ENCODE measurements around the gene HNRNPR.

Gene HNRNPR

GRCh38 chr1:23290836-23291565, 53.1 kb downstream of the HNRNPR start:
- FAIRE-seq: no peak
- no peak for DNase-seq (ENCODE audit: insufficient read length, low spot score)
- TF ChIP-seq POLR2AphosphoS5 (IDR thresholded peaks at IDR 0.05; ENCODE audit: low read depth, low read length): no peak
- no peak for TF ChIP-seq POU2F2 (IDR thresholded peaks at IDR 0.05; ENCODE audit: low read depth, low read length)
- TF ChIP-seq POLR2A (IDR thresholded peaks at IDR 0.05; ENCODE audit: low read depth, low read length): no peak
- no peak for TF ChIP-seq SPI1 (IDR thresholded peaks at IDR 0.05; ENCODE audit: low read depth, low read length)
- no peak for TF ChIP-seq PAX5 (IDR thresholded peaks at IDR 0.05; ENCODE audit: insufficient read depth, low read length, severe bottlenecking)
- no peak for TF ChIP-seq TAF1 (IDR thresholded peaks at IDR 0.05; ENCODE audit: low read depth, low read length)

DNA sequence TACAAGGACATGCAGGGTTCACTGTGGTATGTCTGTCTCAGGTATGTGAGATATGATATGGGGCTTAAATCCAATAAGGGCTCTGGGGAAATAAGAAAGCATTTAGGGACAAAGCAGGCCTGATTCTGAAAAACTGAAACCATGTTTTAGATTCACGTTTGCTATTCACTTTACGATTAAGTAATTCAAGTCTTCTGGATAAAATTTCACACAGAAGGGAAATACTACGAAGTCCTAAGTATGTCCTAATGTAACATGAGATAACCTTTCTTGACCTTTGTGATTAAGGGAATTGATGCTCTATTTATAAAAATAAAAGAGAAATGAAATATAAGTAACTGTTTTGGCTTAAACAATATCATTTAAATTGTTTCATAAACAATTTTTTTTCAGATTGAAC, 55.4 kb downstream of the HNRNPR start:
- no peak for FAIRE-seq
- no peak for TF ChIP-seq TAF1 (IDR thresholded peaks at IDR 0.05; ENCODE audit: low read depth, low read length)
- no peak for TF ChIP-seq SPI1 (IDR thresholded peaks at IDR 0.05; ENCODE audit: low read depth, low read length)
- no peak for TF ChIP-seq POU2F2 (IDR thresholded peaks at IDR 0.05; ENCODE audit: low read depth, low read length)

DNA sequence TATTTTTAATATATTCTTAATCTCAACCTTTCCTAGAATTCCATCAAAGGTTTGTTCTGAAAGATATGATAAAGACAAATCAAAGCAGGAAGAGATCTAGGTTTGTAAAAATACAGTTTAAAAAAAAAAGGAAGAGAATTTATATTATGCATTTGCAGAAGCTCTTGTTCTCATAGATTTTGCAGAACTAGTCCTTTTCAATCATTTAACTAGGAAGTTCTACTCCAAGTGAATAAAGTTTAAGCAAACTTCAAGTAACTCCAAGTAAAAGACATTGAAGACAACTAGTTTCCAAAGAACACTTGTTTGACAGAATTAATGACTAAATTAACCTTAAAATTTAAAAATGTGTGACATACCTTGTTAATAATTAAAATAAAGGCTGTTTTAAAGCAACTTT, 55.9 kb downstream of the HNRNPR start:
- FAIRE-seq (no peak), DNase-seq (ENCODE audit: insufficient read length, low spot score) (no peak)
- TF ChIP-seq PAX5 (IDR thresholded peaks at IDR 0.05; ENCODE audit: insufficient read depth, low read length, severe bottlenecking) (no peak), TAF1 (IDR thresholded peaks at IDR 0.05; ENCODE audit: low read depth, low read length) (no peak), POLR2AphosphoS5 (IDR thresholded peaks at IDR 0.05; ENCODE audit: low read depth, low read length) (no peak), POU2F2 (IDR thresholded peaks at IDR 0.05; ENCODE audit: low read depth, low read length) (no peak), SPI1 (IDR thresholded peaks at IDR 0.05; ENCODE audit: low read depth, low read length) (no peak), POLR2A (IDR thresholded peaks at IDR 0.05; ENCODE audit: low read depth, low read length) (no peak)

More for the DNA sequence above, 55.4 kb downstream of the HNRNPR start:
- no peak for DNase-seq (ENCODE audit: insufficient read length, low spot score)

DNA sequence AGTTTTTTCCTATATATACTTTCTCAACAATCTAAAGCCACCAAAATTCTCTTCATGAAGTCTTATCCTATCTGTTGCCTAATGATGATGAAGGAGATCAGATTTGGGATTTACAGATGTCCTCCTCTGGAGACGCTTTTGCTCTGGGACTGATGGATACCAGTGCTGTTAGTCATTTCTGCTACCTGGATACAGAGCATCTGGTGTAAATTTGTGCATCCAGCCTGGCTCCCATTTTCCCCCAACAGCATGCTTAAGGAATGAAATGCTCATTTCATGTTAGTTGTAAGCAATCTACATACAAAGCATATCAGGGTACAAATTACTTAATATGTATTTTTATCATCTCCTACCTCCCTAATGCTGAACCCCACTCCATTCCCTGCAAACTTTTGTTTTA, 57.7 kb downstream of the HNRNPR start:
- no peak for FAIRE-seq
- TF ChIP-seq SPI1 (IDR thresholded peaks at IDR 0.05; ENCODE audit: low read depth, low read length): no peak
- TF ChIP-seq TAF1 (IDR thresholded peaks at IDR 0.05; ENCODE audit: low read depth, low read length): no peak
- TF ChIP-seq POLR2AphosphoS5 (IDR thresholded peaks at IDR 0.05; ENCODE audit: low read depth, low read length): no peak
- no peak for TF ChIP-seq PAX5 (IDR thresholded peaks at IDR 0.05; ENCODE audit: insufficient read depth, low read length, severe bottlenecking)
- TF ChIP-seq POLR2A (IDR thresholded peaks at IDR 0.05; ENCODE audit: low read depth, low read length): no peak
- DNase-seq (ENCODE audit: insufficient read length, low spot score): no peak

DNA sequence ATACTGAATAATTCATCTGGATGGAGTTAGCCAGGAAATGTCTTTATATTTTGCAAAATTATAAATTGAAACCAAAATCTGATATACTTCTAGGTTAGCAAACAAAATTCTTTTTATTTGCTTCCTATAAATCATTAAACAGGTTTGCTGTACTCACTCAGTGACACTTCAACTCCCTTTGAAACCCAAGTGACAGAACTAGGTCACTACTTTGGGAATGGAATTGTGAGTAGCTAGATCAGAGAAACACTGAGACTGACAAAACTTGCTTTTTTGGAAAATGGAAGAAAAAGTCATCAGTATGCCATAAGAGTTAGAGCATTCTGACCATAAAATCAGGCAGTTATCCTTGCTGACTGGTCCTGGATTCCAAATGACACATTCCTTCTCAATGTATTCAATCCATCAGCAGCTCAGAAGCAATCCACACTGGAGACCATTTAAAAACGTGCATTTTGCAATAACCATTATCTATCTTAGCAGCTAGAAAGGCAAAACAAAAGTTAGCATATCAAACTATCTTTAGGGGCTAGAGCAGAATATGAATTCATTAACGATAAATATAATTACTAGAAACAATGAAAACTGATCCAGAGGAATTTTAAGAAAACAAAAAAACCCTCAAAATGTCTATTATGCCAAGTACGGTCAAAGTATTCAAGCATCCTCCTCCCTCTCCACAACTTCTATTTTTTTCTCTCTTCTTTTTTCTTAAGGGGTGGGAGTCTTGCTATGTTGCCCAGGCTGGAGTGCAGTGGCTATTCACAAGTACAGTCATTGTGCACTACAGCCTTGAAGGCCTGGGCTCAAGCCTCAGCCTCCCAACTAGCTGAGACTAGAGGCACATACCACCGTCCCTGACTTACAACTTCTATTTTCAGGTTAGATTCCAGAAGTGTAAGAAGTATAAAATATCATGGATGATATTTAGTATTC, 60.1 kb downstream of the HNRNPR start:
- no peak for TF ChIP-seq PAX5 (IDR thresholded peaks at IDR 0.05; ENCODE audit: insufficient read depth, low read length, severe bottlenecking)
- no peak for TF ChIP-seq POLR2AphosphoS5 (IDR thresholded peaks at IDR 0.05; ENCODE audit: low read depth, low read length)
- no peak for TF ChIP-seq SPI1 (IDR thresholded peaks at IDR 0.05; ENCODE audit: low read depth, low read length)
- TF ChIP-seq TAF1 (IDR thresholded peaks at IDR 0.05; ENCODE audit: low read depth, low read length): no peak
- TF ChIP-seq POU2F2 (IDR thresholded peaks at IDR 0.05; ENCODE audit: low read depth, low read length): no peak
- TF ChIP-seq POLR2A (IDR thresholded peaks at IDR 0.05; ENCODE audit: low read depth, low read length): no peak
- FAIRE-seq: no peak
- no peak for DNase-seq (ENCODE audit: insufficient read length, low spot score)

DNA sequence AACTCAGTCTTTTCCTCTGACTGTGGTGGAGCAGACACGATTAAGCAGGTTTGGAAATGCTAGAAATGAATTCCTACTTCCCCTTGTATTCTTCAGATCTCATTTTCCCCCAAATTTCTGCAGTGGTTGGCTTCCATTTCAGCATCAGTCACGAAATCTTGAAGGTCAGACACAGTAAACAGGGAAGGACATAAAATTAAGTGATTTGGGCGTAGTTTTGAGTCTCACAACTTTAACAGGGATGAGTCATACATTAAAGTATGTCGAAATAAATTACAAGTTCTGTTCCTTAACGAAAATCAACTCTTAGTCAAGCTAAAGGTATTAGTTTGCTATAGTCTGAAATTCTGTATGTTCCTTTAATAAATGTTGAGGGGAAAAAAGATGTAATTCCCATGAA, 61.1 kb downstream of the HNRNPR start:
- no peak for FAIRE-seq
- no peak for TF ChIP-seq SPI1 (IDR thresholded peaks at IDR 0.05; ENCODE audit: low read depth, low read length)
- no peak for TF ChIP-seq POLR2A (IDR thresholded peaks at IDR 0.05; ENCODE audit: low read depth, low read length)
- TF ChIP-seq PAX5 (IDR thresholded peaks at IDR 0.05; ENCODE audit: insufficient read depth, low read length, severe bottlenecking): no peak
- TF ChIP-seq TAF1 (IDR thresholded peaks at IDR 0.05; ENCODE audit: low read depth, low read length): no peak
- no peak for TF ChIP-seq POLR2AphosphoS5 (IDR thresholded peaks at IDR 0.05; ENCODE audit: low read depth, low read length)
- TF ChIP-seq POU2F2 (IDR thresholded peaks at IDR 0.05; ENCODE audit: low read depth, low read length): no peak
- no peak for DNase-seq (ENCODE audit: insufficient read length, low spot score)

- FAIRE-seq (no peak), DNase-seq (ENCODE audit: insufficient read length, low spot score) (no peak)
- no peak for TF ChIP-seq PAX5 (IDR thresholded peaks at IDR 0.05; ENCODE audit: insufficient read depth, low read length, severe bottlenecking)
- TF ChIP-seq TAF1 (IDR thresholded peaks at IDR 0.05; ENCODE audit: low read depth, low read length): no peak
- TF ChIP-seq POU2F2 (IDR thresholded peaks at IDR 0.05; ENCODE audit: low read depth, low read length): no peak
- TF ChIP-seq SPI1 (IDR thresholded peaks at IDR 0.05; ENCODE audit: low read depth, low read length): no peak
- TF ChIP-seq POLR2A (IDR thresholded peaks at IDR 0.05; ENCODE audit: low read depth, low read length): no peak
- no peak for TF ChIP-seq POLR2AphosphoS5 (IDR thresholded peaks at IDR 0.05; ENCODE audit: low read depth, low read length)
These were observed 65.4 kb downstream of the HNRNPR start for GRCh38 chr1:23278717-23279116.

GRCh38 chr1:23276531-23276930, 67.6 kb downstream of the HNRNPR start:
- TF ChIP-seq PAX5 (IDR thresholded peaks at IDR 0.05; ENCODE audit: insufficient read depth, low read length, severe bottlenecking) (no peak), SPI1 (IDR thresholded peaks at IDR 0.05; ENCODE audit: low read depth, low read length) (no peak), POLR2AphosphoS5 (IDR thresholded peaks at IDR 0.05; ENCODE audit: low read depth, low read length) (no peak), TAF1 (IDR thresholded peaks at IDR 0.05; ENCODE audit: low read depth, low read length) (no peak), POU2F2 (IDR thresholded peaks at IDR 0.05; ENCODE audit: low read depth, low read length) (no peak), POLR2A (IDR thresholded peaks at IDR 0.05; ENCODE audit: low read depth, low read length) (no peak)
- FAIRE-seq (no peak), DNase-seq (ENCODE audit: insufficient read length, low spot score) (no peak)

- FAIRE-seq (no peak), DNase-seq (ENCODE audit: insufficient read length, low spot score) (no peak)
- TF ChIP-seq POLR2AphosphoS5 (IDR thresholded peaks at IDR 0.05; ENCODE audit: low read depth, low read length) (no peak), TAF1 (IDR thresholded peaks at IDR 0.05; ENCODE audit: low read depth, low read length) (no peak), POLR2A (IDR thresholded peaks at IDR 0.05; ENCODE audit: low read depth, low read length) (no peak), PAX5 (IDR thresholded peaks at IDR 0.05; ENCODE audit: insufficient read depth, low read length, severe bottlenecking) (no peak), POU2F2 (IDR thresholded peaks at IDR 0.05; ENCODE audit: low read depth, low read length) (no peak), SPI1 (IDR thresholded peaks at IDR 0.05; ENCODE audit: low read depth, low read length) (no peak)
These were observed 70.0 kb downstream of the HNRNPR start for GRCh38 chr1:23274134-23274505.

Data from GM12891 (cell line).